ENCODE measurements around the gene RAB20.

Gene RAB20

DNA sequence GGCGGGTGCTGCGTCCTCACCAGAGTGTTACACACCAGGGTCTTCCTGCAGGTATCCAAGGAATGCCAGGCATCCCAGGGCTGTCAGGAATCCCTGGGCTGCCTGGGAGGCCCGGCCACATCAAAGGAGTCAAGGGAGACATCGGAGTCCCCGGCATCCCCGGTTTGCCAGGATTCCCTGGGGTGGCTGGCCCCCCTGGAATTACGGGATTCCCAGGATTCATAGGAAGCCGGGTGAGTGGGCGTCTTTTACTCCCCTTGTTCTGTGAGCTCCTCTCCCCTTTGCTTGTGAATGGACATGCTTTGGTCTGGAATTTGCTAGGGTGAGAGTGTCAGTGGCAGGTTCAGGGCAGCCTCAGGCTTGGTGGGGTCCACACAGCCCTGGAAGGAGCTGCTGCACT lies 75.9 kb downstream of the RAB20 start:
- H3K79me2 ChIP-seq (ENCODE audit: insufficient read depth, low read depth), result no peaks in the 10 kb centered on the region
- no peaks in the 10 kb centered on the region for H3K27me3 ChIP-seq (ENCODE audit: insufficient read depth, low read depth)
- TF ChIP-seq, protein P1, sequence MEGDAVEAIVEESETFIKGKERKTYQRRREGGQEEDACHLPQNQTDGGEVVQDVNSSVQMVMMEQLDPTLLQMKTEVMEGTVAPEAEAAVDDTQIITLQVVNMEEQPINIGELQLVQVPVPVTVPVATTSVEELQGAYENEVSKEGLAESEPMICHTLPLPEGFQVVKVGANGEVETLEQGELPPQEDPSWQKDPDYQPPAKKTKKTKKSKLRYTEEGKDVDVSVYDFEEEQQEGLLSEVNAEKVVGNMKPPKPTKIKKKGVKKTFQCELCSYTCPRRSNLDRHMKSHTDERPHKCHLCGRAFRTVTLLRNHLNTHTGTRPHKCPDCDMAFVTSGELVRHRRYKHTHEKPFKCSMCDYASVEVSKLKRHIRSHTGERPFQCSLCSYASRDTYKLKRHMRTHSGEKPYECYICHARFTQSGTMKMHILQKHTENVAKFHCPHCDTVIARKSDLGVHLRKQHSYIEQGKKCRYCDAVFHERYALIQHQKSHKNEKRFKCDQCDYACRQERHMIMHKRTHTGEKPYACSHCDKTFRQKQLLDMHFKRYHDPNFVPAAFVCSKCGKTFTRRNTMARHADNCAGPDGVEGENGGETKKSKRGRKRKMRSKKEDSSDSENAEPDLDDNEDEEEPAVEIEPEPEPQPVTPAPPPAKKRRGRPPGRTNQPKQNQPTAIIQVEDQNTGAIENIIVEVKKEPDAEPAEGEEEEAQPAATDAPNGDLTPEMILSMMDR (conservative IDR thresholded peaks at IDR 0.05; ENCODE audit: low read depth, low read length), result no peak
- H3K36me3 ChIP-seq (ENCODE audit: insufficient read depth), result no peaks in the 10 kb centered on the region
- H2AFZ ChIP-seq (ENCODE audit: low read depth), result no peak overlapping the region
- no peak overlapping the region for H3K4me2 ChIP-seq
- no peak overlapping the region for H3K9ac ChIP-seq
- H3K27ac ChIP-seq, result no peak overlapping the region
- no peaks in the 10 kb centered on the region for H3K4me1 ChIP-seq (ENCODE audit: low read depth, poor library complexity, severe bottlenecking)
- H4K20me1 ChIP-seq (ENCODE audit: insufficient read depth), result no peaks in the 10 kb centered on the region
- no peak overlapping the region for H3K4me3 ChIP-seq (IDR thresholded peaks at IDR 0.05; ENCODE audit: insufficient read depth, low read depth, low read length)

- TF ChIP-seq, protein P1 (conservative IDR thresholded peaks at IDR 0.05; ENCODE audit: low read depth, low read length), result no peak
- H3K4me1 ChIP-seq (ENCODE audit: low read depth, poor library complexity, severe bottlenecking), result no peaks in the 10 kb centered on the region
- H3K36me3 ChIP-seq (ENCODE audit: insufficient read depth), result no peaks in the 10 kb centered on the region
These were observed 77.1 kb downstream of the RAB20 start for GRCh38 chr13:110484290-110485048.

DNA sequence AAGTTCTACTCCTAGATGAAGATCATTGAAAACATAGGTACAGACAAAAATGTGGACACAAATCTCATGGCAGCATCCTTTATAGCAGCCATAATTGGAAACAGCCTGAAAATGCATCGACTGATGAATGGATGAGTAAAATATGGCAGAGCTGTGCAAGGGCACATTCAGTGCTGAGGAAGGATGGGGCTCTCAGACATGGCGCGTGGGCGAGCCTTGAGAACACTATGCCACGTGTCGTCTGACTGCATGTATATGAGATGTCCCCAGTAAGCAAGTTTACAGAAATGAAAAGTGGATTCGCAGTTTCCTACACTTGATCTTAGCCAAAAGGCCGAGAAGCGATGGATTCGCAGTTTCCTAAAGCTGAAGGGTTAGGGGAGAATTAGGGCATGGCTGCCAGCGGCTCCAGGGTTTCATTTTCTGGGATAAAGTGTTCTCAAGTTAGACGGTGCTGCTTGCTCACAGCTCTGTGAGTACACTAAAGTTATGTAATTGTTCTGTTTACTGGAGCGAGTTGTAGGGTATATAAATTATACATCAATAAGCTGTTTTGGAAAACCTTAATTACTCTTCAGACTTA lies 78.0 kb downstream of the RAB20 start:
- no peak overlapping the region for H3K4me2 ChIP-seq
- no peak overlapping the region for H2AFZ ChIP-seq (ENCODE audit: low read depth)
- H3K79me2 ChIP-seq (ENCODE audit: insufficient read depth, low read depth), result no peaks in the 10 kb centered on the region
- no peak overlapping the region for H3K27ac ChIP-seq
- TF ChIP-seq, protein P1 (conservative IDR thresholded peaks at IDR 0.05; ENCODE audit: low read depth, low read length), result no peak
- H3K27me3 ChIP-seq (ENCODE audit: insufficient read depth, low read depth), result no peaks in the 10 kb centered on the region
- H3K4me3 ChIP-seq (IDR thresholded peaks at IDR 0.05; ENCODE audit: insufficient read depth, low read depth, low read length), result no peak overlapping the region
- H4K20me1 ChIP-seq (ENCODE audit: insufficient read depth), result no peaks in the 10 kb centered on the region
- no peaks in the 10 kb centered on the region for H3K4me1 ChIP-seq (ENCODE audit: low read depth, poor library complexity, severe bottlenecking)
- H3K9ac ChIP-seq, result no peak overlapping the region
- H3K36me3 ChIP-seq (ENCODE audit: insufficient read depth), result no peaks in the 10 kb centered on the region

More at GRCh38 chr13:110484290-110485048, 77.1 kb downstream of the RAB20 start:
- Histone ChIP-seq H3K4me3 (IDR thresholded peaks at IDR 0.05; ENCODE audit: insufficient read depth, low read depth, low read length) (no peak overlapping the region), H2AFZ (ENCODE audit: low read depth) (no peak overlapping the region), H3K4me2 (no peak overlapping the region), H3K27me3 (ENCODE audit: insufficient read depth, low read depth) (no peaks in the 10 kb centered on the region), H4K20me1 (ENCODE audit: insufficient read depth) (no peaks in the 10 kb centered on the region), H3K27ac (no peak overlapping the region), H3K79me2 (ENCODE audit: insufficient read depth, low read depth) (no peaks in the 10 kb centered on the region), H3K9ac (no peak overlapping the region)

- no peaks in the 10 kb centered on the region for H4K20me1 ChIP-seq (ENCODE audit: insufficient read depth)
- no peak overlapping the region for H3K27ac ChIP-seq
- H2AFZ ChIP-seq (ENCODE audit: low read depth), result no peak overlapping the region
- TF ChIP-seq, protein P1 (conservative IDR thresholded peaks at IDR 0.05; ENCODE audit: low read depth, low read length), result no peak
- H3K4me2 ChIP-seq, result no peak overlapping the region
- no peaks in the 10 kb centered on the region for H3K4me1 ChIP-seq (ENCODE audit: low read depth, poor library complexity, severe bottlenecking)
- no peaks in the 10 kb centered on the region for H3K27me3 ChIP-seq (ENCODE audit: insufficient read depth, low read depth)
- H3K36me3 ChIP-seq (ENCODE audit: insufficient read depth), result no peaks in the 10 kb centered on the region
- H3K4me3 ChIP-seq (IDR thresholded peaks at IDR 0.05; ENCODE audit: insufficient read depth, low read depth, low read length), result no peak overlapping the region
- H3K9ac ChIP-seq, result no peak overlapping the region
- H3K79me2 ChIP-seq (ENCODE audit: insufficient read depth, low read depth), result no peaks in the 10 kb centered on the region
These were observed 81.4 kb downstream of the RAB20 start for GRCh38 chr13:110480161-110480560.
